CMK (cell line): Measurements from ENCODE around the gene NEURL1.
"Not testable (repeated sequence)": the region's sequence is repeated elsewhere in the genome, so short reads cannot be mapped to it uniquely, and the experiment has no call there.

Experiments used
- DNase-seq: peaks from one replicate; pipeline ENCODE4 v3.0.0-alpha.2; 2010; ENCODE audit warnings: low read depth

Gene NEURL1

GRCh38 chr10:103607051-103607450, 113.5 kb downstream of the NEURL1 start:
- DNase-seq = not testable (repeated sequence)

DNA sequence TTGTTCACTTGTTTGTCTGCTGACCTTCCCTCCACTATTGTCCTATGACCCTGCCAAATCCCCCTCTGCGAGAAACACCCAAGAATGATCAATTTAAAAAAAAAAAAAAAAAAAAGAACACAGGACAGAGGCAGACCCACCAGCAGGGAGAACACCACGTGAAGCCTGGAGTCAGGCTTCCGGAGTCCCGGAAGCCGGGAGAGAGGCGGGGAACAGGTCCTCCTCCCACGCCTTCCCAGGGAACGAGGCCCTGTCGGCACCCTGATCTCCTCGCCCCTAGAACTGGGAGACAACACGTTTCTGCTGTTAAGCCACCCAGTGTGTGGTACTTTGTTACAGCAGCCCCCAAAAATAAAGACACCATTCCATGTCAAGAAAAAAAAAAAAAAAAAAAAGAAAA, 114.6 kb downstream of the NEURL1 start:
- not testable (repeated sequence) for DNase-seq

GRCh38 chr10:103609231-103610082, 116.0 kb downstream of the NEURL1 start:
- no peak for DNase-seq

GRCh38 chr10:103610083-103610472, 116.6 kb downstream of the NEURL1 start:
- DNase-seq = no peak

- no peak for DNase-seq
Observed at GRCh38 chr10:103610921-103611511, 117.5 kb downstream of the NEURL1 start.

DNA sequence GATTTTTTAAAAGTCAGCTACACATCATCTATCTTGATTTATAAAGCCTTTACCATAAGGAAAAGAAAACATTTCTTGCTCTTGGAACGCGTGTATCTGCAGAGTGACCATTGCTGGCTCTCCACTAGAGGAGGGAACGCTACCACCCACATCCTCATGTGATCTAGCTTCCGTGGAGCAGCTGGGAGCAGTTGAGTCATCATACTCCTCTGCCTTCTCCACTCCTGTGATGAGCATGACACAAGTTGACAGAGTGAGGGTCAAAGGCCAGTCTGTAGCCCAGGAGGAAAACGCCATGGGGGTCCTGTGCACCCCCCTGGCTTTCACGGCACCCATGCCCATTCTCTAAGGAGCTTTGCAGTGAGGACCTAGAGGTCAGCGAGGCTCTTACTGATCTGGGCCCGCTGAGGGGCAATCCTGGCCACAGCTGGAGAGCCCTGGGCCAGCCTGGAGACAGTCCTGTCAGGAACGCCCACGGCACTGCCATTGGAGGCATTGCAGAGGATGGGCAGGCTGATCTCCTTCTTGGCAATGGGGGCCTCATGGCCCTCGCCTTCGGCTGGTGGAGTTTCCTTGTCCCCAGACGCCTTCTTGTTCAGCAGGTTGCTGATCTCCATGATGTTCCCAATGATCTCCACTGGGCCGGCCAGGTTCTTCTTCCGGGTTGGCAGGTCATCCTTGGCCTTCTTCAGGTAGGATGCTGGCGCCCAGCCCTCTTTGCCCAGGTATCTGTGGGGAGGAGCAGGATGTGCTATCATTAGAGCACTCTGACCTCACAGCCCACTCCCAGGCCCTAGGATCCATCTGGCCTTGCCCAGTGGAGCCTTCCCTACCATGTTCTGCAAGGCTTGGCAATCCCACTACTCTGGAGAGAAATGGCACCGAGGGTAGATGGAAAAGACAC, 119.2 kb downstream of the NEURL1 start:
- DNase-seq = no peak

DNA sequence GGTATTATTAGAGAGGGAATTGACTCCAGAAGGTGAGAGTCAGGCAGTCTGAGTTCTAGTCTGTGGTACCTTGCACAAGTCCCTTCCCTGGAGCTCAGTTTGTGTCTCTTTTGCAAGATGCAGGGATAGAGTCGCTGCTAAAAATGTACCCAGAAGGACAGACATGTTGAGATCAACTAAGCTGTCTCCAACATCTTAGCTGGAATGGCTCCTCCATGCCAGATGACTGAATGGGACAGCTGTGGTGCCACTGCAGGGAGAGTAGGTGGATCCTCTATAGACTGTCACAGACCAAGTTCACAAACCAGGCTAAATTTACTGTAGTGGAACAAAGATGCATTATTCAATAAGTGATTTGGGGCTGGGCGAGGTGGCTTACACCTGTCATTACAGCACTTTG, 120.1 kb downstream of the NEURL1 start:
- DNase-seq = no peak

- DNase-seq = no peak
Observed at GRCh38 chr10:103614306-103615158, 121.0 kb downstream of the NEURL1 start.

DNA sequence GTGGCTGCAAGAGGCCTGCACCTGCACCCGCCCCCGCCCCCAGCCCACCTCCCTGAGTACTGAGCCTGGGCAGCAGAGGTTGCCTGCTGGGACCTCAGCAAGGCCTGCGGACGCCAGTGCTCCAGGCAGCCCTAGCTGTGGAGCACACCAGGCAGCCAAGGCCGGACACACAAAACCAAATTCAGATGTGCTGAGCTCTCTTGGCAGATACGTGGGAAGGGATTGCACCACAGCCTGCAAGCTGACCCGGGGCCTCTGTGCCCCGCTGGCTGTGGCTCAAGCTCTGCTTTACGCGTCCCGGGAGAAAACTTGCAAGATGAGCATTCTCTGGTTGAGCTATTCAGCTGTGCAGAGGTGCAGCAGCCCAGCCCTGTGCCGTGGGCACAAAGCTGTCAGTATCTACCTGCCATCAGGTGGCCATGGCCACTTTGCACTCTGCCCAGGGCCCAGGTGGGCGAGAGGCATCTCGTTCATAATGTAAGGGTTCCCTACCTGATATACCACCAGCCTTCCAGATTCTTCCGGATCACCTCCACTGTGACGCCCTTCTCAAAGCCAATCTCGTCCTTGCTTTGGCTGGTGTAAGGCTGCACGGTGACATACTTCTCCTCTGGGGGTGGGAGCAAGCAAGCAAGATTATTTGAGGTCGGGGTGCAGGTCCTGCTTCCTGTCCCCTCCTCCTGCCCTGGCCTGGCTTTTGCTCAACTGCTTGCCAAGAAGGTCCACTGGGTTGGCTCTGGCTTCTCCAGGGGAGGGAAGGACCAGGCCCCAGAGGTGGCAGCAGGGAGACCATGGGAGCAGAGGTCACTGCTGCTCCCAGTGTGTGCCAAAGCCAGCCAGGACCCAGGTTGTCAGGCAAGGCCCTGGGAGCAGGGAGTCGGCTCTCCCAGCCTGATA, 123.4 kb downstream of the NEURL1 start:
- no peak for DNase-seq

GRCh38 chr10:103617602-103618385, 124.3 kb downstream of the NEURL1 start:
- DNase-seq = no peak

GRCh38 chr10:103618575-103619423, 125.3 kb downstream of the NEURL1 start:
- DNase-seq = peak; percentile 68

DNA sequence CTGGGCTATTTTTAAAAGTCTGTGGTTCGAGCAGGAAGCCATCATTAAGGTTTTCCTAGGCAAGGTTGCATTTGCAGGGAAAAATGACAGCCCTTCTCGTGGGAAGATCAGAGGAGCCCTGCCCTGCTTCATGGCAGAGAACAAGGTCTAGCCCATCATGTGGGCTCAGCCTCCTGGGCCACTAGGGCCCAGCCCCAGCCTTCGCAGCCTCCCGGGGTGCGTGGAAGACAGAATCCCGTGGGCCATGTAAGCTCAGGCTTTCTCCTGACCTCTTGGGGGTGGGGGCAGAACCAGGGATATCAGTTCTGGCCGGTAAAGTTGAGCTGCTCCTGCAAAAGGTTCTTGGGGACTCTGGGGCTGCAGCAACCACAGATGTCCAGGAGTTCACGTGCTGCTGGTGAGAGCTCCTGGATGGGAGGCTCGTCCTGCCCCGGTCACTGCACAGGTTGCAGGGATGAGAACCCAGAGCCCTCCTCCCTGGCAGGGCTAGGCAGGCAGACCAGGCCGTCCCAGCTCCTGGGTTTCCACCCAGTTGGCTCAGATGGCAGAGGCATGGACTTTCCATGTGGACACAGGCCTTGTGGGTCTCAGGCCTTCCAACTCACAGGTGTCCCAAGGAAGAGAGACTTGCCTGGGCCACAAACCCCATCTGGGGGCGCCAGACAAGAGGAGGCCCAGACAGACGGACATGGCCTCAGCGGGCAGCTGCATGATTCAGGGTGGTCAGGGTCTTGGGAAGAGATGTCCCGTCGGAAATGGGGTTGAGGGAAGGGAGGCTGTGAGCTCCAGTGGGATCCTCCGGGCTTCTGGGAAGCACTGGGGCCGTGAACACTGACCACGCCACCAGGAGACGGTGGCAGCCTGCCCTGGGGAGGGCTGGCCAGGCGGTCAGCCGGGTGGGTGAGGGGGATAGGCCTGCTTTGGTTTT, 126.2 kb downstream of the NEURL1 start:
- DNase-seq = no peak

DNA sequence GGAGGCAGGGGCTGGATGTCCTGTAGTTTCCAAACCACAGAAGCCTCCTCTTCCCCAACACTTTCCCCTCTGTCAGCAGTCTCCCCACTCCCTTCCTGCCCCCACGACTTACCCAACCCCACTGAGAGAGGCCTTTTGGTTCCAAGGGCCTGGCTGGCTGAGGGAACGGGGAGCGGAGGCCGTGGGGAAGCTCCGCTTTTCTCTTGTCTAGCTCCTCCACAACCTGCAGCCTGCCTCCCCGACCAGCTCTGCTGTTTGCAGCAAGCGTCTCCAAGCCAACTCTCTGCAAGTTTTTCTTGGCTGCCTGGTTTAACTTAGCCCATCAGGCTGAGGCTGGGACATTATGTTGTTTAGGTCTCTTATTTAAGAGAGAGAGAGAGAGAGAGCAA, 126.8 kb downstream of the NEURL1 start:
- DNase-seq = no peak

DNA sequence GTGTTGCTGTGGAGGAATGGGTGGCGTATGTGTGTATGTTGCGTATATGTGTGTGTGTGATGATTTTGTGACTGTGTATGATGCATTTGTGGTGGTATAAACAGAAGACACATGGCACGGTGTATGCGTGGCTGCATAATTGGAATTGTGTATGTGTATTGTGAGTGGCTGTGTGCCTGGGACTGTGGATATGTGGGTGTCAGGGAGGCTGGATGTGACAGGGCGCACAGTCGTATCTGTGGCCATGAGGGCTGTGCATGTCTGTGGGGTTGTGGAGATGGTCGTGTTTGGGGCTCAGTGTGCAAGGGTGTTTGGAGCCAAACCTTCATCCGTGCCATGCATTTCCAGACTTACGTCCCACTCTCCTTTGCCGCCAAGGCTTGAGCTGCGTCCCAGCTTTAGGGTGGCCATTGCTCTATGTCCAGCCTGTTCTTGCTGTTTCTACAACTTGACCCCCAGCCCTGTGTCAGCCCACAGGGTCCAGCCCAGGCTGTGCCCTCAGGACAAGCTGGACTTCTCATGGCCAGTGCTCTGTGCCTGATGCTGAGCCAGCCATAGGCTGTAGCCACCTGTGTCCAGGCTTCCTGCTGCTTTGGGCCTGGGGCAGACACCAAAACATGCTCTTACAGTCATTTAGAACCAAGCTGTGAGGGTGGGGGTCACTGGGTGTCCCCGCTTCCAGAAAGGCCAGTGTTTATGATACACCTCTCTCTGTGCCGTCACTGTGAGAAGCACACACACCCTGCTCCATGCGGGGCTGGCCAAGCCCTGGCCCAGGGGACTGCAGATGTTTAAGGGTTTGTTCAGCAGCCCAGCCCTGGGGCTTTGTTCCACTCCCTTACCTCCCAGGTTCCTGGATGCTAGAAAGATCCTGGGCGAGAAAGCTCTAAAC, 127.6 kb downstream of the NEURL1 start:
- no peak for DNase-seq

DNA sequence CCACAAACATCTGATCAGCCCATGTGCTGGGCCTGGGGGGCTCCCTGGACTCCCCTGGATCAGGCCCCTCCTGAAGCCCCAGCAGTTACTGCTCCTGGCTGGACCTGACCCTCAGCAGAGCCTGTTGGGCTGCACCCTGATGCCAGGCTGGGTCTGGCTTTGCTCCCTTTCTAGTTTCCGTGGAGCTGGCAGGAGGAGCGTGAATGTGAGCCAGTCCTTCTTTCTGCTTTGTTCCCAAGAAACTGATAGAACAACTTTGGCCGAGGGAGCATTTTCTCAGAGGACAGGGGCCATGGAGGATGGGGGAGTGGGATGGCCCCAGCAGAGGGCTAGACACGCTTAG, 128.2 kb downstream of the NEURL1 start:
- no peak for DNase-seq

- no peak for DNase-seq
Observed at GRCh38 chr10:103622286-103622685, 128.8 kb downstream of the NEURL1 start.
